Measurements from ENCODE around the gene NPDC1. TPM values are rescaled to one million over a fixed set of nuclear protein-coding genes. Genes with fewer than 3 reads are reported as not detected.
A peak's percentile ranks its signal among the peaks of the same experiment; 100 is the strongest.
"Not testable (repeated sequence)": the region's sequence is repeated elsewhere in the genome, so short reads cannot be mapped to it uniquely, and the experiment has no call there.

NPDC1 gene
- total RNA-seq, 1 donor from 2014 or later, result 260 TPM

DNA sequence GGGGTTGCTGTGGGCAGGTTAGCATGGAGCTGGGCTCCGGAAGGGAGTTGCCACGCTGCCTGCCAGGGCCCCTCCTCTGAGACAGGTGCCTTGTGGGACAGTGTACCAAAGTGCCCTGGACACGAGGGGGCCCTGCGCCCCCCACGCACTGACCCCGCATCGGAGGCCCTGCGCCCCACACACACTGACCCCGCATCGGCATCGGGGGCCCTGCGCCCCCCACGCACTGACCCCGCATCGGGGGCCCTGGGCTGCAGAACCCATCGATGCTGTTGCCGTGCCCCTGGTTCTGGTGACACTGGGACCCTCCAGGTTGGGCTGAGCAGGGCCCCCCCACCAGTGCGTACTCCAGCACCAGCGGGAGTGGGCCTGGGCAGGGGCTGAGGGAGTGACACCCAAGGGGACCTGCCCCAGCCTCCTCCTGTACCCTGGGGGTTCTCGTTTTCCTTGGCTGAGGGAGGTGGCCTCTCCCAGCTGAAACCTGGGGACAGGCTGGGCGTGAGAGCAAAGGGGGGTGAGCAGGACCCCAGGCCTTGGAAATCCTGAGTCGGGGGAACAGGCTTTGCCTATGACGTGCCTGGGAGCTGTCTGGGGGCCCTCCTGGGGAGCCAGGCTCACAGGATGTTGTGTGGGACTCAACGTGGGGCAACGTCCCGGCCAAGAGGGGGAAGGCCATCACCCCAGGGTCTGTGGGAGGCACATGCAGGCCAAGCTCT is 17.5 kb upstream of the NPDC1 start:
- Mint-ChIP-seq H3K9me3 (ENCODE audit: unreplicated experiment) (peaks cover 3% of the 10 kb centered on the region), H3K4me1 (ENCODE audit: low read depth, unreplicated experiment) (peaks cover 3% of the 10 kb centered on the region), H3K4me3 (ENCODE audit: unreplicated experiment) (no peak overlapping the region), H3K27ac (ENCODE audit: unreplicated experiment) (no peak overlapping the region), H3K27me3 (ENCODE audit: unreplicated experiment) (no peaks in the 10 kb centered on the region), H3K36me3 (ENCODE audit: unreplicated experiment) (no peaks in the 10 kb centered on the region)
- TF ChIP-seq, protein P1, sequence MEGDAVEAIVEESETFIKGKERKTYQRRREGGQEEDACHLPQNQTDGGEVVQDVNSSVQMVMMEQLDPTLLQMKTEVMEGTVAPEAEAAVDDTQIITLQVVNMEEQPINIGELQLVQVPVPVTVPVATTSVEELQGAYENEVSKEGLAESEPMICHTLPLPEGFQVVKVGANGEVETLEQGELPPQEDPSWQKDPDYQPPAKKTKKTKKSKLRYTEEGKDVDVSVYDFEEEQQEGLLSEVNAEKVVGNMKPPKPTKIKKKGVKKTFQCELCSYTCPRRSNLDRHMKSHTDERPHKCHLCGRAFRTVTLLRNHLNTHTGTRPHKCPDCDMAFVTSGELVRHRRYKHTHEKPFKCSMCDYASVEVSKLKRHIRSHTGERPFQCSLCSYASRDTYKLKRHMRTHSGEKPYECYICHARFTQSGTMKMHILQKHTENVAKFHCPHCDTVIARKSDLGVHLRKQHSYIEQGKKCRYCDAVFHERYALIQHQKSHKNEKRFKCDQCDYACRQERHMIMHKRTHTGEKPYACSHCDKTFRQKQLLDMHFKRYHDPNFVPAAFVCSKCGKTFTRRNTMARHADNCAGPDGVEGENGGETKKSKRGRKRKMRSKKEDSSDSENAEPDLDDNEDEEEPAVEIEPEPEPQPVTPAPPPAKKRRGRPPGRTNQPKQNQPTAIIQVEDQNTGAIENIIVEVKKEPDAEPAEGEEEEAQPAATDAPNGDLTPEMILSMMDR (IDR thresholded peaks at IDR 0.05; ENCODE audit: partially characterized antibody, unreplicated experiment), result no peak
- no peak for DNase-seq

DNA sequence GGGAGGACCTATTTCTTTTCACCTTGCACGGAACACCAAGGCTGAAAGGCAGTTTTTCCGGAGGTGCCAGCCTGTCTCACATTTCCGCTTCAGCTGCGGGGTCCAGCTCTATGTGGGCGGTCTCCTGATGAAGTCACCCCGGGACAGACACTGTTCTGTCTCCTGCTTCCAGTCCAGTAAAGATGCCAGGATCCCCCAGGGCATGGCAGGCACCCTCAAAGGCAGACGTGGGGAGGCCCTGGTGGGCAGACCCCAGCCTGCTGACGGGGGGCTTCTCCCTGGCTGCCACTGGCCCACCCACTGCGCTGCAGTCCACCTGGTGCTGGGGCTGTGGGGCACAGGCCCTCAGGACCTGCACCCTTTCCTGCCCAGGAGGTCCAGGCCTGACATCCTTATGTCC is 16.8 kb upstream of the NPDC1 start:
- H3K9me3 Mint-ChIP-seq (ENCODE audit: unreplicated experiment); DNase-seq; H3K4me1 Mint-ChIP-seq (ENCODE audit: low read depth, unreplicated experiment); H3K4me3 Mint-ChIP-seq (ENCODE audit: unreplicated experiment); H3K27ac Mint-ChIP-seq (ENCODE audit: unreplicated experiment); H3K27me3 Mint-ChIP-seq (ENCODE audit: unreplicated experiment); H3K36me3 Mint-ChIP-seq (ENCODE audit: unreplicated experiment): not testable (repeated sequence)

DNA sequence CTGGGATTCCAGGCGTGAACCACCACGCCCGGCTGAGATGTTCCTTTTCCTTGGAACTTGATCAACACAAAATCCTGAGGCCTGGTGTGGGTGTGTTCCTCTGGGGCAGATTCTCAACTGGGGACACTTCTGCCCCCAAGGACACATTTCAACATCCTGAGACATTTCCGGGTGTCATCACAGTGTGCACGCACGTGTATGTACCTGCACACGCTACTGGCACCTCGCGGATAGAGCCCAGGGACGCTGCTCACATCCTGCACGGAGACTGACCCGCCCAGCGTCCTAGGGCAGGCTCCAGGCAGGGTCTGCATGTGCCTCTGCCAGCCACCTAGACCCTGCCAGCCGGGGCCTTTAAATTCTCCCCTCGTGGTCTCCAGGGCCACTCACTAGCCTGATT is 16.4 kb upstream of the NPDC1 start:
- peaks cover 5% of the 10 kb centered on the region for H3K27me3 Mint-ChIP-seq (ENCODE audit: unreplicated experiment)
- TF ChIP-seq, protein P1 (IDR thresholded peaks at IDR 0.05; ENCODE audit: partially characterized antibody, unreplicated experiment), result no peak
- no peaks in the 10 kb centered on the region for H3K4me1 Mint-ChIP-seq (ENCODE audit: low read depth, unreplicated experiment)
- DNase-seq, result no peak
- H3K9me3 Mint-ChIP-seq (ENCODE audit: unreplicated experiment), result peaks cover 8% of the 10 kb centered on the region
- H3K4me3 Mint-ChIP-seq (ENCODE audit: unreplicated experiment), result no peak overlapping the region
- H3K27ac Mint-ChIP-seq (ENCODE audit: unreplicated experiment), result no peak overlapping the region
- H3K36me3 Mint-ChIP-seq (ENCODE audit: unreplicated experiment), result no peaks in the 10 kb centered on the region

DNA sequence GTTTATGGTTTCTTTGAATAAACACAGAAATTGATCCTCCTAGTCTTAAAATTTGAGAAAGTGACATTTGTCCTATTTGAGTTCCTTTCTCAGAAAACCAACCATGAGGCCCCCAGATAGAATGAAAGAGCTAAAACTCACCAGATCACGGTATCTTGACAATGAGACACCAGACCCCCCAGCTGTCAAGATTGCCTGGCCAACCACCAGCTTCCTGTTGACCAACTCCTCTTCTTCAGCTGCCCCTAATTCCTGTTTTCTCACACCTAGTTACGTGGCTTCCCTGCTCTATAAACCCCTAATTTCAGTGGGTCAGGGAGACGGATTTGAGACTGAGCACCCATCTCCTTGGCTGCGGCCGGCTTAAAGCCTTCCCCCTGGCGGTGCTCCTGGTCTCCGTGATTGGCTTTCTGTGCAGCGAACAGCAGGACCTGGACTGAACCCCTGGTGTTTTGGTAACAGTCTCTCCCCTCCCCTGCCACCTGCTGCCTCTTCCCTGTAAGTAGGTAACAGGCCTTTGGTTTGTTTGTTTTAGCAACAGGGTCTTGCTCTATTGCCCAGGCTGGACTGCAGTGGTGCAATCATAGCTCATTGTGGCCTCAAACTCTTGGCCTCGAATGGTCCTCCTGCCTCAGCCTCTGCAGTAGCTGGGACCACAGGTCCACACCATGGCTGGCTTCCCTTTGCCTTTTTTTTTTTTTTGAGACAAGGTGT is 12.7 kb upstream of the NPDC1 start:
- peaks cover 10% of the 10 kb centered on the region for H3K27me3 Mint-ChIP-seq (ENCODE audit: unreplicated experiment)
- DNase-seq, result no peak
- TF ChIP-seq, protein P1 (IDR thresholded peaks at IDR 0.05; ENCODE audit: partially characterized antibody, unreplicated experiment), result no peak
- H3K9me3 Mint-ChIP-seq (ENCODE audit: unreplicated experiment), result peaks cover 8% of the 10 kb centered on the region
- no peaks in the 10 kb centered on the region for H3K36me3 Mint-ChIP-seq (ENCODE audit: unreplicated experiment)
- H3K27ac Mint-ChIP-seq (ENCODE audit: unreplicated experiment), result no peak overlapping the region
- no peak overlapping the region for H3K4me3 Mint-ChIP-seq (ENCODE audit: unreplicated experiment)
- H3K4me1 Mint-ChIP-seq (ENCODE audit: low read depth, unreplicated experiment), result peaks cover 2% of the 10 kb centered on the region

DNA sequence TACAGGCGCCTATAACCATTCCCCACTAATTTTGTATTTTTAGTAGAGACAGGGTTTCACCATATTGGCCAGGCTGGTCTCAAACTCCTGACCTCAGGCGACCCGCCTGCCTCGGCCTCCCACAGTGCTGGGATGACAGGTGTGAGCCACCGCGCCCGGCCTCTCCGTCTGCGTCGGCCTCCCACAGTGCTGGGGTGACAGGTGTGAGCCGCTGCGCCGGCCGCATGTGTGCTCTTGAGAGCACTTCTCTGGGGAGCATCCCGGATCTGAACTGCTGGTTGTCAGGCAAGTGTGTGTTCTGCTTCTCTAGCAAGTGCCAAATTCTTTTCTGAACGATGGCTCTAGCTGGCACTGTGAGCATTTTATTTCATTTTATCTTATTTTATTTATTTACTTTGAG is 11.6 kb upstream of the NPDC1 start:
- Mint-ChIP-seq H3K9me3 (ENCODE audit: unreplicated experiment) (peaks cover 8% of the 10 kb centered on the region), H3K4me1 (ENCODE audit: low read depth, unreplicated experiment) (peaks cover 2% of the 10 kb centered on the region), H3K4me3 (ENCODE audit: unreplicated experiment) (no peak overlapping the region), H3K27me3 (ENCODE audit: unreplicated experiment) (peaks cover 10% of the 10 kb centered on the region), H3K27ac (ENCODE audit: unreplicated experiment) (peak overlapping the region; percentile 38), H3K36me3 (ENCODE audit: unreplicated experiment) (no peaks in the 10 kb centered on the region)
- TF ChIP-seq, protein P1 (IDR thresholded peaks at IDR 0.05; ENCODE audit: partially characterized antibody, unreplicated experiment), result no peak
- no peak for DNase-seq

Measured in glutamatergic neuron (in vitro differentiated cells).